Measurements from ENCODE around the gene HOXA4. TPM values are rescaled to one million over a fixed set of nuclear protein-coding genes. Genes with fewer than 3 reads are reported as not detected.

The HOXA4 gene
- total RNA-seq, 1 donor from 2014 or later = 2.1 TPM

- no peaks in the 10 kb centered on the region for H3K9me3 ChIP-seq
- peak in 1 of 2 donors; percentile 81 for DNase-seq (ENCODE audit: low spot score in 2 of 2)
- H3K27ac ChIP-seq = peak overlapping the region; percentile 89 to 97
- intact Hi-C loops (cut with DNase I) = no loop called here
- no peaks in the 10 kb centered on the region for H3K27me3 ChIP-seq
- peak overlapping the region; percentile 42 to 67 for H3K4me3 ChIP-seq
- no peaks in the 10 kb centered on the region for H3K36me3 ChIP-seq
- H3K4me1 ChIP-seq = peaks cover 0 to 16% of the 10 kb centered on the region in 2 donors
- TF ChIP-seq CTCF (IDR thresholded peaks at IDR 0.05) = no peak
Measured at GRCh38 chr7:27124096-27124901, 6.3 kb downstream of the HOXA4 start.

- H3K27me3 ChIP-seq = no peaks in the 10 kb centered on the region
- H3K4me3 ChIP-seq = peak overlapping the region; percentile 42 to 67
- peaks cover 0 to 21% of the 10 kb centered on the region in 2 donors for H3K4me1 ChIP-seq
- H3K36me3 ChIP-seq = no peaks in the 10 kb centered on the region
- DNase-seq (ENCODE audit: low spot score in 2 of 2) = peak in 1 of 2 donors; percentile 58
- intact Hi-C loops (cut with DNase I) = loop anchor here (2.0 kb wide), 1 partner anchor 19 kb away; no protein-coding TSS in a partner anchor
- TF ChIP-seq CTCF (IDR thresholded peaks at IDR 0.05) = no peak
- peak overlapping the region; percentile 89 to 97 for H3K27ac ChIP-seq
- H3K9me3 ChIP-seq = no peaks in the 10 kb centered on the region
Measured at GRCh38 chr7:27123477-27124053, 7.0 kb downstream of the HOXA4 start.

GRCh38 chr7:27123007-27123476, 7.5 kb downstream of the HOXA4 start:
- Histone ChIP-seq H3K4me3 (peak overlapping the region; percentile 42 to 67), H3K4me1 (peaks cover 0 to 22% of the 10 kb centered on the region in 2 donors), H3K9me3 (no peaks in the 10 kb centered on the region), H3K36me3 (no peaks in the 10 kb centered on the region), H3K27me3 (no peaks in the 10 kb centered on the region), H3K27ac (peak overlapping the region; percentile 89 to 97)
- peak in 1 of 2 donors; percentile 54 for DNase-seq (ENCODE audit: low spot score in 2 of 2)
- no peak for TF ChIP-seq CTCF (IDR thresholded peaks at IDR 0.05)
- intact Hi-C loops (cut with DNase I) = loop anchor here (2.0 kb wide), 1 partner anchor 18 kb away; no protein-coding TSS in a partner anchor

GRCh38 chr7:27122077-27122910, 8.3 kb downstream of the HOXA4 start:
- Histone ChIP-seq H3K9me3 (no peaks in the 10 kb centered on the region), H3K27me3 (no peaks in the 10 kb centered on the region), H3K27ac (peak overlapping the region; percentile 89 to 97), H3K4me1 (peaks cover 0 to 22% of the 10 kb centered on the region in 2 donors), H3K4me3 (peak overlapping the region; percentile 42 to 67), H3K36me3 (no peaks in the 10 kb centered on the region)
- intact Hi-C loops (cut with DNase I) = loop anchor here (2.0 kb wide), 1 partner anchor 17 kb away; no protein-coding TSS in a partner anchor
- no peak for TF ChIP-seq CTCF (IDR thresholded peaks at IDR 0.05)
- peak in 1 of 2 donors; percentile 63 for DNase-seq (ENCODE audit: low spot score in 2 of 2)

- TF ChIP-seq CTCF (IDR thresholded peaks at IDR 0.05) = no peak
- intact Hi-C loops (cut with DNase I) = loop anchor here (2.0 kb wide), 1 partner anchor 17 kb away; no protein-coding TSS in a partner anchor
- Histone ChIP-seq H3K4me1 (peaks cover 0 to 22% of the 10 kb centered on the region in 2 donors), H3K4me3 (peak overlapping the region; percentile 42 to 67), H3K36me3 (no peaks in the 10 kb centered on the region), H3K27ac (peak overlapping the region; percentile 89 to 97), H3K9me3 (no peaks in the 10 kb centered on the region), H3K27me3 (no peaks in the 10 kb centered on the region)
- DNase-seq (ENCODE audit: low spot score in 2 of 2) = no peak
Measured at GRCh38 chr7:27121684-27122076, 8.9 kb downstream of the HOXA4 start.
